ENCODE measurements around the gene PAQR6.

PAQR6 gene

DNA sequence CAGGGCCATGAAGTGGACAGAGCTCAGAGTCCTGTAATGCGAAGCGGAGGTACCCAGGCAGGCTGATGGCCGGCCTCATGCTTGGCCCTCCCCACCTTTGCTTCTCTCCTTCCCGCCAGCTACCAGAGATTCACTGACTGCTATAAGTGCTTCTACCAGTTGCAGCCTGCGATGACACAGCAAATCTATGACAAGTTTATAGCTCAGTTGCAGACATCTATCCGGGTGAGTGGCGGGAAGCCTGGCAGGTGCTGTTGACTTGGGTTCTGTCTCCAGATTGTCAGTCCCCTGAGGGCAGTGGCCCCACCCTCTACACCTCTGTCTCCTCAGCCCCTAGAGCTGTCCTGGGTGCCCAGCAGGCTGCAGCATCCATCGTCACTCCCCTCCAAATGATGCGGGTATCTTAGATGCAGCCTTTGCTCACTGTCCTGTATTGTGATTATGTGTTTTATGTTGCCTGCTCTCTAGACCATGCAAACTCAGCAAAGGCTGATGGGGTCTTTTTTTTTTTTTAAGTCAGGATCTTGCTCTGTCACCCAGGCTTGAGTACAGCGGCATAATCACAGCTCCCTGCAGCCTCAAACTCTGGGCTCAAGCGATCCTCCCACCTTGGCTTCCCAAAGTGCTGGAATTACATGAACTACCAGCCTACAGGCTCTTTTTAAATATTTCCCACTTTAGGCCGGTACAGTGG is 15.5 kb downstream of the PAQR6 start:
- Histone ChIP-seq H2AFZ (no peak overlapping the region), H3K36me3 (ENCODE audit: control insufficient read depth, insufficient read depth, low read length) (no peaks in the 10 kb centered on the region), H3K79me2 (no peaks in the 10 kb centered on the region), H3K4me2 (ENCODE audit: low read length) (no peak overlapping the region), H3K9ac (no peak overlapping the region), H3K27ac (no peak overlapping the region), H3K9me3 (ENCODE audit: control insufficient read depth, low read length) (no peaks in the 10 kb centered on the region), H3K4me3 (ENCODE audit: low read depth, low read length) (no peak overlapping the region), H3K4me1 (no peaks in the 10 kb centered on the region), H3K27me3 (ENCODE audit: control insufficient read depth, insufficient read depth, low read length) (no peaks in the 10 kb centered on the region)
- TF ChIP-seq CTCF (IDR thresholded peaks at IDR 0.05), result no peak

DNA sequence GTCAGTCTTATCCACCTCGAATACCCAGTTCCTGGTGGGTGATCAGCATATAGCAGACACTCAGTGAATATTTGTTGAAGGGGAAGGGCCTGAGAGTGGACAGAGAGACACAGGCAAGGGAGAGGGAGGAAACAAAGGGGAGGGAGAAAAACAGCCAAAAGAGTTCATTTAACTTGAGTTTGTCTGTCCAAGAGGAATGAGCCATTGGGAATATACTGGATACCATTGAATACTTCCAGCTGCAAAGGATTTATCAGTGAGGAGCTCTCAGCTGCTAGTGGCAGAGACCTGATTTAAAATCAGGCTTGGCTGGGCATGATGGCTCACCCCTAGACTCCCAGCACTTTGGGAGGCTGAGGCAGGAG is 17.4 kb downstream of the PAQR6 start:
- Histone ChIP-seq H3K4me1 (no peaks in the 10 kb centered on the region), H3K9ac (no peak overlapping the region), H2AFZ (no peak overlapping the region), H3K36me3 (ENCODE audit: control insufficient read depth, insufficient read depth, low read length) (no peaks in the 10 kb centered on the region), H3K79me2 (no peaks in the 10 kb centered on the region), H3K27me3 (ENCODE audit: control insufficient read depth, insufficient read depth, low read length) (no peaks in the 10 kb centered on the region), H3K9me3 (ENCODE audit: control insufficient read depth, low read length) (no peaks in the 10 kb centered on the region), H3K27ac (no peak overlapping the region), H3K4me3 (ENCODE audit: low read depth, low read length) (no peak overlapping the region), H3K4me2 (ENCODE audit: low read length) (no peak overlapping the region)
- TF ChIP-seq CTCF (IDR thresholded peaks at IDR 0.05), result no peak

GRCh38 chr1:156229809-156230472 is 17.9 kb downstream of the PAQR6 start:
- no peak overlapping the region for H3K4me3 ChIP-seq (ENCODE audit: low read depth, low read length)
- no peak overlapping the region for H3K27ac ChIP-seq
- no peak overlapping the region for H3K4me2 ChIP-seq (ENCODE audit: low read length)
- H3K36me3 ChIP-seq (ENCODE audit: control insufficient read depth, insufficient read depth, low read length), result no peaks in the 10 kb centered on the region
- H3K4me1 ChIP-seq, result no peaks in the 10 kb centered on the region
- no peak overlapping the region for H2AFZ ChIP-seq
- H3K79me2 ChIP-seq, result no peaks in the 10 kb centered on the region
- no peaks in the 10 kb centered on the region for H3K27me3 ChIP-seq (ENCODE audit: control insufficient read depth, insufficient read depth, low read length)
- H3K9ac ChIP-seq, result no peak overlapping the region
- no peaks in the 10 kb centered on the region for H3K9me3 ChIP-seq (ENCODE audit: control insufficient read depth, low read length)
- no peak for TF ChIP-seq CTCF (IDR thresholded peaks at IDR 0.05)

DNA sequence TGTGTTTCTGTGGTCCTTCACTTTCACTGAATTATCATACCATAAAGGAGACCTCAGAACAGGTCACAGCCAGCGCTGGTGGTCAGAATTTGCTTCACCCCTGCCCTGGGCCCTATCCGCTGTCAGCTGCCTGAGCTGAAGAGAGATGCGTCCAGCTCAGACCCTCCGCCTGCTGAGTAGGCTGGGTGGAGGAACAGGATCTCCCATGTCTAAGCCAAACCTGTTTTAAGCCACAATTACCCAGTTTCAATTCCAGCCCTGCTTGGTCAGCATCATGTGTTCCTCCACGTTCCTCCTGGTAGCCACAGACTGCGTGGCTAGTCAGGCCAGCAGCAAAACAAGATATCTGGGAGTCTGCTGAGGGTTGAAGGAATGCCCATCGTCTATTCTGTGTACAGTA is 19.4 kb downstream of the PAQR6 start:
- no peaks in the 10 kb centered on the region for H3K4me1 ChIP-seq
- H3K4me2 ChIP-seq (ENCODE audit: low read length), result no peak overlapping the region
- H3K9me3 ChIP-seq (ENCODE audit: control insufficient read depth, low read length), result no peaks in the 10 kb centered on the region
- H2AFZ ChIP-seq, result no peak overlapping the region
- no peaks in the 10 kb centered on the region for H3K36me3 ChIP-seq (ENCODE audit: control insufficient read depth, insufficient read depth, low read length)
- no peaks in the 10 kb centered on the region for H3K79me2 ChIP-seq
- no peak overlapping the region for H3K9ac ChIP-seq
- H3K4me3 ChIP-seq (ENCODE audit: low read depth, low read length), result no peak overlapping the region
- TF ChIP-seq CTCF (IDR thresholded peaks at IDR 0.05), result no peak
- H3K27me3 ChIP-seq (ENCODE audit: control insufficient read depth, insufficient read depth, low read length), result no peaks in the 10 kb centered on the region
- no peak overlapping the region for H3K27ac ChIP-seq

GRCh38 chr1:156226782-156227181 is 21.1 kb downstream of the PAQR6 start:
- no peak for TF ChIP-seq CTCF (IDR thresholded peaks at IDR 0.05)
- no peak overlapping the region for H3K9ac ChIP-seq
- H3K9me3 ChIP-seq (ENCODE audit: control insufficient read depth, low read length), result no peaks in the 10 kb centered on the region
- peaks cover 6% of the 10 kb centered on the region for H3K79me2 ChIP-seq
- H3K36me3 ChIP-seq (ENCODE audit: control insufficient read depth, insufficient read depth, low read length), result no peaks in the 10 kb centered on the region
- no peaks in the 10 kb centered on the region for H3K4me1 ChIP-seq
- H2AFZ ChIP-seq, result no peak overlapping the region
- H3K4me2 ChIP-seq (ENCODE audit: low read length), result no peak overlapping the region
- no peak overlapping the region for H3K4me3 ChIP-seq (ENCODE audit: low read depth, low read length)
- H3K27ac ChIP-seq, result no peak overlapping the region
- no peaks in the 10 kb centered on the region for H3K27me3 ChIP-seq (ENCODE audit: control insufficient read depth, insufficient read depth, low read length)
